DMS53 treated with DMSO at 0.1 percent for 48 hours (cell line): ENCODE measurements around the gene AKAP6.
A peak's percentile ranks its signal among the peaks of the same experiment; 100 is the strongest.

Experiments used
- DNase-seq: peaks from one replicate; lab custom pipeline; 2025; ENCODE audit not compliant: unreplicated experiment; lab: John Stamatoyannopoulos, UW

Gene AKAP6

GRCh38 chr14:32330351-32331111 lies 1.4 kb downstream of the AKAP6 start:
- DNase-seq: no peak

- DNase-seq: no peak
These were observed 2.1 kb downstream of the AKAP6 start for GRCh38 chr14:32331206-32331605.

GRCh38 chr14:32332415-32333316 lies 3.6 kb downstream of the AKAP6 start:
- DNase-seq: no peak

- DNase-seq: no peak
These were observed 7.6 kb downstream of the AKAP6 start for GRCh38 chr14:32336702-32337101.

GRCh38 chr14:32337759-32338158 lies 8.7 kb downstream of the AKAP6 start:
- no peak for DNase-seq

GRCh38 chr14:32339188-32339587 lies 10.1 kb downstream of the AKAP6 start:
- DNase-seq: no peak

- DNase-seq: no peak
These were observed 13.1 kb downstream of the AKAP6 start for GRCh38 chr14:32341947-32342846.

GRCh38 chr14:32342847-32343194 lies 13.7 kb downstream of the AKAP6 start:
- DNase-seq: no peak

GRCh38 chr14:32343926-32344430 lies 14.9 kb downstream of the AKAP6 start:
- no peak for DNase-seq

- DNase-seq: no peak
These were observed 16.3 kb downstream of the AKAP6 start for GRCh38 chr14:32345311-32345791.

- DNase-seq: no peak
These were observed 20.2 kb downstream of the AKAP6 start for GRCh38 chr14:32349322-32349721.

GRCh38 chr14:32350020-32350419 lies 20.9 kb downstream of the AKAP6 start:
- DNase-seq: no peak

- DNase-seq: no peak
These were observed 23.5 kb downstream of the AKAP6 start for GRCh38 chr14:32352631-32353030.

GRCh38 chr14:32354716-32355115 lies 25.6 kb downstream of the AKAP6 start:
- DNase-seq: peak; percentile 56

GRCh38 chr14:32358781-32359180 lies 29.7 kb downstream of the AKAP6 start:
- DNase-seq: no peak

- no peak for DNase-seq
These were observed 32.6 kb downstream of the AKAP6 start for GRCh38 chr14:32361674-32362073.

- no peak for DNase-seq
These were observed 34.7 kb downstream of the AKAP6 start for GRCh38 chr14:32363761-32364160.

GRCh38 chr14:32364941-32365340 lies 35.8 kb downstream of the AKAP6 start:
- no peak for DNase-seq

- DNase-seq: no peak
These were observed 37.3 kb downstream of the AKAP6 start for GRCh38 chr14:32366256-32366879.

- DNase-seq: no peak
These were observed 37.9 kb downstream of the AKAP6 start for GRCh38 chr14:32366986-32367385.
